GM23338 (cell line): ENCODE data around the gene MCCC1. TPM values are rescaled to one million over a fixed set of nuclear protein-coding genes. Genes with fewer than 3 reads are reported as not detected.

Experiments
- ATAC-seq: fragments of 200-7000 bp; cut with Tn5 transposase; 3 replicates; pipeline ENCODE4 v1.9.1; 2020
- DNase-seq: peaks from one replicate; pipeline ENCODE4 v3.0.0-alpha.2; 2015; ENCODE audit warnings: low spot score
- H2AFZ ChIP-seq: fragments of 200-600 bp; sonication (generic); 2 replicates; pipeline ENCODE4 v1.8.0; 2016; ENCODE audit warnings: antibody characterized with exemption, mild to moderate bottlenecking, moderate library complexity
- H3F3A ChIP-seq: fragments of 200-600 bp; sonication (generic); replicated peaks from 2 replicates; pipeline ENCODE4 v1.8.0; 2017; ENCODE audit warnings: antibody characterized with exemption, mixed run types, low read depth
- H3K27ac ChIP-seq: fragments of 200-600 bp; sonication (generic); 2 replicates; pipeline ENCODE4 v1.6.1; 2016; ENCODE audit warnings: low read depth
- H3K27me3 ChIP-seq: fragments of 200-600 bp; sonication (generic); 2 replicates; pipeline ENCODE4 v1.8.0; 2016; ENCODE audit warnings: mild to moderate bottlenecking, mixed run types, moderate library complexity; ENCODE audit not compliant: insufficient read depth
- H3K36me3 ChIP-seq: fragments of 200-600 bp; sonication (generic); 2 replicates; pipeline ENCODE4 v1.8.0; 2016; ENCODE audit warnings: mild to moderate bottlenecking; ENCODE audit not compliant: insufficient read depth
- H3K4me1 ChIP-seq: fragments of 200-600 bp; sonication (generic); 2 replicates; pipeline ENCODE4 v1.8.0; 2016; ENCODE audit warnings: mild to moderate bottlenecking, moderate library complexity; ENCODE audit not compliant: insufficient read depth
- H3K4me2 ChIP-seq: fragments of 200-600 bp; sonication (generic); 2 replicates; pipeline ENCODE4 v1.7.1; 2017; ENCODE audit warnings: mixed run types
- H3K4me3 ChIP-seq: fragments of 200-600 bp; sonication (generic); 2 replicates; pipeline ENCODE4 v1.6.1; 2016; ENCODE audit warnings: mixed run types
- H3K79me2 ChIP-seq: fragments of 200-600 bp; sonication (generic); replicated peaks from 2 replicates; pipeline ENCODE4 v1.8.0; 2017; ENCODE audit warnings: mild to moderate bottlenecking; ENCODE audit not compliant: insufficient read depth
- H3K9me2 ChIP-seq: fragments of 200-600 bp; sonication (generic); 2 replicates; pipeline ENCODE4 v1.8.0; 2017; ENCODE audit not compliant: insufficient read depth
- H4K20me1 ChIP-seq: fragments of 200-600 bp; sonication (generic); replicated peaks from 2 replicates; pipeline ENCODE4 v1.8.0; 2017; ENCODE audit warnings: mild to moderate bottlenecking; ENCODE audit not compliant: insufficient read depth
- H3K27ac Mint-ChIP-seq: 2 replicates; pipeline ENCODE4 v1.8.0; 2020; ENCODE audit warnings: inconsistent platforms, mild to moderate bottlenecking, moderate library complexity, mixed read lengths
- H3K27me3 Mint-ChIP-seq: 3 replicates; pipeline ENCODE4 v1.8.0; 2022; ENCODE audit warnings: low read depth, mild to moderate bottlenecking, moderate library complexity, mixed read lengths, inconsistent platforms; ENCODE audit not compliant: insufficient read depth, poor library complexity
- H3K36me3 Mint-ChIP-seq: 3 replicates; pipeline ENCODE4 v1.8.0; 2021; ENCODE audit warnings: low read depth, mild to moderate bottlenecking, inconsistent platforms, moderate library complexity, mixed read lengths
- H3K4me1 Mint-ChIP-seq: 3 replicates; pipeline ENCODE4 v1.8.0; 2020; ENCODE audit warnings: mild to moderate bottlenecking, inconsistent platforms, mixed read lengths
- H3K4me3 Mint-ChIP-seq: 3 replicates; pipeline ENCODE4 v1.8.0; 2021; ENCODE audit warnings: moderate library complexity, mild to moderate bottlenecking, inconsistent platforms, mixed read lengths
- H3K9me3 Mint-ChIP-seq: 3 replicates; pipeline ENCODE4 v1.8.0; 2020; ENCODE audit warnings: moderate library complexity, mild to moderate bottlenecking, inconsistent platforms, mixed read lengths
- CREB1 ChIP-seq: fragments of 250-450 bp; sonication (Bioruptor Pico); IDR thresholded peaks from 2 replicates; pipeline ENCODE4 v1.5.0; 2020; ENCODE audit warnings: low read depth, mild to moderate bottlenecking, moderate library complexity
- CTCF ChIP-seq, 2 experiments: fragments of 200-600 bp in 1 of 2; sonication (generic) in 1 of 2; conservative IDR thresholded peaks; 2 replicates each; pipeline versions ENCODE4 v1.5.1 to v1.6.1; 2016 to 2017; ENCODE audit warnings: antibody characterized with exemption in 2 of 2, low read depth in 2 of 2, mild to moderate bottlenecking in 2 of 2, moderate library complexity in 1 of 2
- ETS1 ChIP-seq: IDR thresholded peaks from 2 replicates; pipeline ENCODE4 v1.6.1; 2016; ENCODE audit warnings: antibody characterized with exemption
- EZH2 ChIP-seq: fragments of 200-600 bp; sonication (generic); IDR thresholded peaks from one replicate; pipeline ENCODE4 v1.8.0; 2017; ENCODE audit warnings: antibody characterized with exemption, mild to moderate bottlenecking, low read depth; ENCODE audit not compliant: unreplicated experiment
- EZH2phosphoT487 ChIP-seq: fragments of 200-600 bp; sonication (generic); IDR thresholded peaks from one replicate; pipeline ENCODE4 v1.8.1; 2018; ENCODE audit warnings: antibody characterized with exemption; ENCODE audit not compliant: unreplicated experiment
- JUNB ChIP-seq: IDR thresholded peaks from one replicate; pipeline ENCODE4 v1.6.1; 2016; ENCODE audit warnings: antibody characterized with exemption; ENCODE audit not compliant: unreplicated experiment
- NANOG ChIP-seq: IDR thresholded peaks from 2 replicates; pipeline ENCODE4 v1.6.1; 2016; ENCODE audit warnings: antibody characterized with exemption, borderline replicate concordance
- POLR2AphosphoS5 ChIP-seq: IDR thresholded peaks from 2 replicates; pipeline ENCODE4 v1.6.1; 2016; ENCODE audit warnings: antibody characterized with exemption, low read depth
- REST ChIP-seq: IDR thresholded peaks from one replicate; pipeline ENCODE4 v1.6.1; 2018; ENCODE audit warnings: antibody characterized with exemption; ENCODE audit not compliant: unreplicated experiment
- STAT1 ChIP-seq: IDR thresholded peaks from one replicate; pipeline ENCODE4 v1.6.1; 2016; ENCODE audit warnings: antibody characterized with exemption; ENCODE audit not compliant: unreplicated experiment
- ZNF114 ChIP-seq: fragments of 250-450 bp; sonication (Bioruptor Pico); IDR thresholded peaks from 2 replicates; pipeline ENCODE4 v1.5.0; 2020; ENCODE audit warnings: mild to moderate bottlenecking, moderate library complexity
- ZNF331 ChIP-seq: fragments of 250-450 bp; sonication (Bioruptor Pico); IDR thresholded peaks from 2 replicates; pipeline ENCODE4 v1.5.0; 2020; ENCODE audit warnings: low read depth, mild to moderate bottlenecking, moderate library complexity
- ZNF462 ChIP-seq: fragments of 250-450 bp; sonication (Bioruptor Pico); IDR thresholded peaks from 2 replicates; pipeline ENCODE4 v1.5.0; 2020; ENCODE audit warnings: mild to moderate bottlenecking, moderate library complexity
- polyA plus RNA-seq: library from polyadenylated mRNA; unstranded; fragments of >200 nt; fragmentation: Nextera tagmentation; extraction: Ambion mirVana; gene quantifications from 2 replicates; pipeline ENCODE4 v1.2.1, GENCODE V29; 2016
- total RNA-seq: library from RNA; depleted of rRNA; stranded (reverse); fragments of >200 nt; shearing (Covaris generic); gene quantifications from 2 replicates; pipeline ENCODE4 v1.2.3, GENCODE V29; 2014

Gene MCCC1
- total and polyA plus RNA-seq, 2 experiments from 2014 or later, result 20.2 to 24.2 TPM

- H3K4me1 Mint-ChIP-seq, result peaks cover 49% of the 10 kb centered on the region
- H3K4me3 Mint-ChIP-seq, result no peak overlapping the region
- no peaks in the 10 kb centered on the region for H3K9me3 Mint-ChIP-seq
- TF ChIP-seq CTCF (conservative IDR thresholded peaks at IDR 0.05; ENCODE audit: low read depth in 2 of 2) (no peak), NANOG (no peak), STAT1 (no peak), EZH2phosphoT487 (no peak), ZNF462 (no peak), POLR2AphosphoS5 (no peak), ETS1 (no peak), ZNF331 (no peak), JUNB (no peak), ZNF114 (CRISPR knock-in tag) (no peak), CREB1 (CRISPR knock-in tag) (no peak), EZH2 (no peak), REST (no peak)
- H3K27ac Mint-ChIP-seq, result peak overlapping the region; percentile 13
- peaks cover 100% of the 10 kb centered on the region for H3K79me2 ChIP-seq
- no peaks in the 10 kb centered on the region for H3F3A ChIP-seq
- no peak overlapping the region for H2AFZ ChIP-seq
- DNase-seq, result no peak
- H3K27me3 ChIP-seq, result no peaks in the 10 kb centered on the region
- H3K4me3 ChIP-seq, result no peak overlapping the region
- H3K4me1 ChIP-seq, result peaks cover 36% of the 10 kb centered on the region
- H4K20me1 ChIP-seq, result peaks cover 9% of the 10 kb centered on the region; the same call in 1 of the 2 replicates
- no peak overlapping the region for H3K27ac ChIP-seq
- no peak overlapping the region for H3K4me2 ChIP-seq
- H3K36me3 Mint-ChIP-seq, result no peaks in the 10 kb centered on the region
- H3K27me3 Mint-ChIP-seq, result peaks cover 2% of the 10 kb centered on the region
- no peaks in the 10 kb centered on the region for H3K9me2 ChIP-seq
- no peak for ATAC-seq
- H3K36me3 ChIP-seq, result no peaks in the 10 kb centered on the region
Observed at GRCh38 chr3:182972387-182972786, 126.9 kb downstream of the MCCC1 start.
